Activated CD4-positive, alpha-beta T cell treated with anti-CD3 and anti-CD28 coated beads, Interleukin-2, Interleukin-4, amounts not matched to agents 100 ng/mL and 50 ng/mL, durations not matched to agents 16 hours and 8 hours (primary cell): Measurements from ENCODE around the gene COL18A1.

ENCODE experiments used
- DNase-seq: peaks from one replicate; pipeline ENCODE4 v3.0.0-alpha.2; 2020; ENCODE audit warnings: low spot score

Gene COL18A1

DNA sequence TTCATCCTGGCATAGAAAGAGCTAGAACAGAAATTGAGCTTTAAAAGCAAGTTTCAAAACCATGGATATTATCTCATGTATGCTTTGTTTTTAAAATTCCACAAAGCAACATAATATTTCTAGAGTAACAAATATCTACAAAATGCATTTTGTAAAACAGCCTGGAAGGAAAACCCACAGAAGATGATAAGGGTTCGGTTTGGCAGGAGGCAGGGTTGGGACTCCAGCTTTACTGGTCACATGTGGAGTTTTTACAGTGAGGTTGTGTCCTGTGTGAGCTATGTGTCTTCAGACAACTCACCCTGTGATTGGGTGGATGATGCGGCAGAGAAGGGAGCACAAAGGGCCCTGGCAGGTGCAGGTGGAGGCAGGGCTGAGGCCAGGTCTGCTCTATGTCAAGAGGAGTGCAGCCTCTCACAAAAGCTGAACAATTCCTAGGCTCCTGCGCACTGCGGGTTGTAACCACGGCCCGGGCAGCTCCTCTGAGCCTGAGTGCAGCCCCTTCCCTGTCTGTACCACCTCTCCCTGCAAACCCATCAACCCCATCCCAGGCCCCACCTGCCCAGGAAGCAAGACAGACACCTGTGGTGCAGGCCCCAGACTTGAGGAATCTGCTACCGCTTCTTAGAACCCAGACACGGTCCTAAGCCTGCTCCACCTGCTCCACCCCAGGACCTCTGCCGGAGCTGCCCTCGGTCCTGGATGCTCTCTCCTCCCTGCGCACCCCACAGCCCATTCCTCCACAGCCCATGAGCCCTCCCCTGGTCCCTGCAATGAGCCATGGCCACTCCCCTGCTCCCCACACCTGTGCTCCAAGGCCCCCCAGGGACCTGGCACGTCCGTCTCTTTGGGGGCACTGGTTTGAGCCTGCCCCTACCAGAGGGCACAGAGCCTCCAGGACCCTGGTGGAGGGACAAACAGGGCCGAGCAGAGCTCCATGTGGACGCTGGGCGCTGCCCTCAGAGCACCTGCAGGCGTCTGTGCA is 2.8 kb upstream of the COL18A1 start:
- no peak for DNase-seq

DNA sequence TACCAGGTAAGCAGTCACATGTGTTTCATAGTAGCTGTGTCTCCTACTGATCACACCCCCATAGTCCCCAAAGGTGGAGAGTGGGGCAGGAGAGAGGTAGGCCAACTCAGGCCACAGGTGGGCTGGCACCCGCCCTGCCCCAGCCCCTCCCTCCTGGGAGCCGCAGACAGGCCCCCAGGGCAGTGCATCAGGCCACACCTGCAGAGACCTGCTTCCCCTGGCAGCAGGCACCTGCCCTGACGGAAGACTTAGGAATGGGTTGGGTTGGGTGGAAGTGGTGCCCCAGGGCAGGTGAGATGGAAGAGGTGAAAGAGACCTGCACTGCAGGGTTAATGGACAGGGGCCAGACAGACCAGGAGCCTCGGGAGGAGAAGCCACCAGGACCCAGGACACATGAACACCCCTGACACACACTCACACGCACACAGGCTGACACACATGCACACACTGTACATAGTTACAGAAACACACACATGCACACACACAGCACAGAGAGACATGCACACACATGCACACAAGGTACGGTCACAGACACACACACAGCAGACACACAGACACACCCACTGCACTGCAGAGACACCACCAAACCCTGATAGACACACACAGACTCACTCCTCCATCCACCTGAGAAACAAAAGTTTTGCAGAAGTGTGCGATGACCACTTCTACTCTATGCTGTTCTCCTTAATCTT is 1.7 kb upstream of the COL18A1 start:
- DNase-seq: no peak

DNA sequence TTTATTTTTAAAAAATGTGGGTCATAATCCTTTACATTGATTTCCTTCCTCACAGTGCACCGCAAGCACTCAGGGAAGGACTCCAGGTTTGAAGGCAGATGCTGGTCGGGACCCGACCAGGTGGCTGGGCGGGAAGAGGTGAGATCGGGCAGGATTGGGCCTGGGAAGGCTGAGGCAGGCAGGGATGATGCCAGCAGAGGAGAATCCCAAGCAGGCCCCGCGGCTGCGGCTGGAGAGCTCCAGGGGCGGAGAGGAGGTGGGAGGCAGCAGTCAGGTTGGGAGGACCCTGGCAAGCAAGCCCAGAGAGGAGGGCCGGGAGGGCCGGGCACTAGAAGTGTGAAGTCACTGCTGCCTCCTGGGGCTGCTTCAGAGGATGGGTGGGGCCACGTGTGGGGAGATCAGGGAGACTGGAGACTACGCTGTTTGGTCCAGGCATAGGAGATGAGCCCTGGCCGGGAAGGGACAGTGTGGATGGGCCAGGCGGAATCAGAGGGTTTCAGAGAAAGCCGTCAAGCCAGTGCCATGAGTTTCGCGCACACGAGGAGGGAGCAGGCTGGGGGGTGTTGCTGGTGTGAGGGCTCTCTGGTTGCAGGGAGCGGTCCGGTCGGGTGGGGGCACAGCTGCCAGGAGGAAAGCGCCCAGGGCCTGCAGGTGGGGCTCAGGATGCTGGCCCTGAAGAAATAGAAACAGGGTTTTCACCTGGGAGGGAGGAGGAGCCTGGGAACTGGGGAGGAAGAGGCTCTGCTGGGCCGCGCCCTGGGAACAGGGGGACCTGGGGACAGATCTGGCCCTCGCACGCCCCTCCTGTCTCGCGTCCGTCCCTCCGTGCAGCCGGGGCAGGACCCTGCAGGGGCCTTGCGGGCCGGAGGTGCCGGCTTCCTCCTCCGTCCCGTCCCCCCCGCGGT is 888 bp upstream of the COL18A1 start:
- DNase-seq: no peak

DNA sequence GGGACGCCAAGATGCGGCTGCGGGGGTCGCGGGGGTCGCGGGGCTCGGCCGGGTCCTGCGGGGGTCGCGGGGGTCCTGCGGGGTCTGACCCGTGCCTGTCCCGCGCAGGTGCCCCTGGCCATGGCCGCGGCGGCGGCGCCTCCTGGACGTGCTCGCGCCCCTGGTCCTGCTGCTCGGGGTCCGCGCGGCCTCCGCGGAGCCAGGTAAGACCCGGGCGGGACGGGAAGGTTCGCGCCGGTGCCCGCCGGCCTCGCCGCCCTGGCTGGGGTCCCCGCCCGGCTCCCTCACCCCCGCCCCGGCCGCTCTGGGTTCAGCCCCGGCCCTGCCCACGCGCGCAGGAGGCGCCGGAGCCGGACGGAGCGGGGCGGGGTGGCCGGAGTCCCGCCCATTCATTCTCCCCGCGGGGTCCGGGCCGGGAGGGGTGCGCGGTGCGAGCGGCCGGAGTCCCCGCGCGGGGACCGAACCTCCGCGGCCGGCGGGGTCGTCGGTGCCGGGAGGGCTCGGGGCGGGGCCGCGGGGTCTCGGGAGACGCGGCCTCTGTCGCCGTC is 380 bp downstream of the COL18A1 start:
- DNase-seq: no peak

DNA sequence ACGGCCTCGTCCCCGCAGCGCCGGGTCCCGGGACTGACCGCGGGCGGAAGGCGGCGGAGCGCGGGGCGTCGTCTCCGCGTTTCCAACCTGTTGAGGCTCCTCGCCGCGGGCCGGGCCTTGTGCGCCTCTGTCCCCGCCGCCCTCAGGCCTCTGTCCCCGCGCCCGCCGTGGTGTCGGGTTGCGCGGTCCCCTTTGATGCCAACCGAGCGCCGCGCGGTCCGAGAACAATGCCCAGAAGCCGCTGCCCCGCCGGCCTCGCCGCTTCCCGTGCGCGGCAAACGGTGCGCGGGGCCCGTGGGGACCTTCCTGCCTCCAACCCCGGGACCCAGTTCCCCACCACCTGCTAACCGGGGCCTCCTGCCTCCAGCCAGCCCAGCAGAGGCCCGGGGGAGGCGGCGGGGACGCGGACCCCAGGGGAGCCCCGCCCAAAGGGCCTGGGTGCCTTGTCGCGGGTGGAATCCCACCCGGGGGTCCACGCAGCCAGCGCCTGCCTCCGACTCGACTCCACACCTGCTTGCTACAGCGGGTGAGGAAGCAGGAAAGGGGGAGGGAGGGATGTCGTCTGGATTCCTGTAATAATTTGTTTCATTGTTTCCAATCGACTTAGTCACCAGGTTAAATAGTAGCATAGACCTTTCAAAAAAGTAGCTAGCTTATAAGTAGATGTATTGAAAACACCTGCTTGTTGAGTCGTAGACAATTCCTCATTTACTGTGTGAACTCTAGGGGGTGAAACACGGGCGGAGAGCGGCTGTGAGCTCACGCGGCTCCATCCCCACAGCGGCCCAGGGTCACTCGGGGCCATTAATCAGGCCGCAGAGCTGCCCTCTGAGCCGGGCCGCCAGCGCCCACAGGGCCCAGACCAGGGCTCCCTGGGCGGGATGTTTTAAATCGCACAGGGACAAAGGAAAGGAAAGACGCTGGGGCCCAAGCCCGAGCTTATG is 1.1 kb downstream of the COL18A1 start:
- DNase-seq: no peak

DNA sequence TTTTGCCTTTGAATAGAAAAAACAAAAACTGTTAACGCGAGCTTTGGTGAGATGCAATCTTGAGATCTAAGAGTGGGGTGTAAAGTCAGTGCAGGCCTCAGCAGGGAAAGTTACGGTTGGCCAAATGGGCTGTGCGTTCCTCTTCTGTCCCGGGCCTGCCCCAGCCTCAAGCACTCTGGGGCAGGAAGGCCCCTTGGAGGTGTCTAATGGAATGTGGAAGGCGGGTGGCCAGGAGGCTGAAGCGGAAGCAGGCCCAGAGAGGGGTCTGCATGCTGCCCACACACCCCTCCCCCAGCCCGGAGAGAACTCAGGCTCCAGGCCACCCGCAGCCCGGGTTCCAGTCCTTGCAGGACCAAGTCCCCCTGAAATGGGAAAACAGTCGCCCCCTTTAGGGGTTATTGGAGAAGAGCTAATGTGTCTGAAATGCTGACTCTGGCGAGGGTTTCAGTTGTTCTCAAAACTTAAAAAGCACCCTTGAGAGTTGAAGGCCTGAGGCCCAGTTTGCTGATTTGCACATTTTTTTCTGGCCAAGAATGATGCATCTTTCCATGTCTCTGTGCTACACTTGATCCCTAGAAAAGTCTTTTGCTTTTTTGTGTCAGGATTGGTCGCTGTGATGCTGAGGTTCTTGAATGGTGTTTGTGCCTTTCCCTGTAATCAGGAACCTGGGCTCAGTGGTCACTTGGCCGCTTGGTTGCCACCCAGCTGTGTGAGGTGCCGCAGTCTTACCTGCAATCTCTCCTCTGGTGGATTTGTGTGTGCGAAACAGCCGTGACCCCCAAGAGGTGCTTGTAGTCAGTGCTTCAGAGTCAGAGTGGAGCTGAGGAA is 2.0 kb downstream of the COL18A1 start:
- no peak for DNase-seq

DNA sequence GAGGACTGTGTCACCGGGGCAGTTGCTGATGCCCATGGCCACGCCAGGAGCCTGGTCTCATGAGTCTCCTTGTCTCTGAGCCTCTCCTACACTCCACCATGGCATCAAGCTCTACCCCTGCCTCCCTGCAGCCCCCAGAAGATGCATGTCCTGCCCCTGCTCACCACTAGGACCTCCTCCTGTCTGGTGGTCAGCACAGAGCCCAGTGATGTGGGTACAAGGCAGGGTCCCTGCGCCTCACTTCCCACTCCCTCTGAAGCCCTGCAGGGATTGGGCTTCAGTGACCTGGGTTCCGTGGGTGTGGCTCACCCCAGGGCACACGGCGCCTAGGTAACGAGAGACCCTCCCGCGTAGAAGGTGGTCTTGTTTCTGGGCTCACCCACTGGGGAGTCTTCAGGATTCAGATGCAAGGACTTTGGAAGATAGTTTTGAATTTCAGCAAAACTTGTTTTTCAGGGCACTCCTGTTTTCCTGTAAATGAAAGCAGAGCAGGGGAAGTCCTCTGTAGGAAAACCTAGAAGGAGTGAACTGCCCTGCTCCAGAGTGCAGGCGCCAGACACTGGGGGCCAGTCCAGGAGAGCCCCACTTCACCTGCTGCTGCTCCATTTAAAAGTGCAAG is 2.8 kb downstream of the COL18A1 start:
- no peak for DNase-seq

DNA sequence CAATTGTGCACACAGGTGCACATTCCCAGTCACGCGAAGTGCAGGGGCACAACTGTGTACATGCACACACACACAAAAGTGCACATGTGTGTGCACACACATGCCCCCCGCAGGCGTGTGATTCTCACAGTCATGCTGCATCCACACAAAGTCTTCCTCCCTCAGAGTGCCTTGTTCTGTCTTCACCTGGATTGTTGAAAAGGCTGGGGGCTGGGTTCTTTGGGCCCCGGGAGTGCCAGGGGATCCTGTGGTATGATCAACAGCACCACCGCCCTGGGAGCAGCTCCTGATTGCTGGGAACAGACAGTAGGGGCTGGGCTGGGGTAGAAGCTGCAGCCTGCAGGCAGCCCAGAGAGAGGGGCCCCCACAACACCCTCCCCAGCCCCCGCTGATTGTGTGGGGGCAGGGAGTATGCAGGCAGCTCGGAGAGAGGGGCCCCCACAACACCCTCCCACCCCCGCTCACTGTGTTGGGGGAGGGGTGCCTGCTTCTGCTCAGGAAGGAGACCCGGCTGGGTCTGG is 3.4 kb downstream of the COL18A1 start:
- DNase-seq: no peak

DNA sequence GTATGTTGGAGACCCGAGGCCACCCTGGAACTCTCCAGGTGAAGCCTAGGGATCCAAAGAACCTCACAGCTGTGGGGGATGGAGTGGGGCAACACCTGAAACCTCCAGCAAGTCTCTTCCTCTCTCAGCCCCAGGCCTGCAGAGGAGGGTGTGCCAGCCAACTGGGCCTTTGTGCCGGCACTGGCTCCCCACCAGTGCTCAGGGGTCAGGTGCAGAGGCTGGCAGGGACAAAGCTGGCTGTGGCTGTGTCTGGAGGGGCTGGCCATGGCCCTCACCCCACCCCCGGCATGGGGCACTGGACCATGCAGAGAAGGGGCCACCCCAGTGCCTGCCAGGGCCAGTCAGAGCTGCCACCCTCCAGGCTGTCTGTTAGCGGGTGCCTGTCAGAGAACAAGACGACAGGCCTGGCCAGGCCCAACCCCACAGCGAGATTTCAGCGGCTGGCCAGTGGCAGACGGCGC is 3.9 kb downstream of the COL18A1 start:
- no peak for DNase-seq

DNA sequence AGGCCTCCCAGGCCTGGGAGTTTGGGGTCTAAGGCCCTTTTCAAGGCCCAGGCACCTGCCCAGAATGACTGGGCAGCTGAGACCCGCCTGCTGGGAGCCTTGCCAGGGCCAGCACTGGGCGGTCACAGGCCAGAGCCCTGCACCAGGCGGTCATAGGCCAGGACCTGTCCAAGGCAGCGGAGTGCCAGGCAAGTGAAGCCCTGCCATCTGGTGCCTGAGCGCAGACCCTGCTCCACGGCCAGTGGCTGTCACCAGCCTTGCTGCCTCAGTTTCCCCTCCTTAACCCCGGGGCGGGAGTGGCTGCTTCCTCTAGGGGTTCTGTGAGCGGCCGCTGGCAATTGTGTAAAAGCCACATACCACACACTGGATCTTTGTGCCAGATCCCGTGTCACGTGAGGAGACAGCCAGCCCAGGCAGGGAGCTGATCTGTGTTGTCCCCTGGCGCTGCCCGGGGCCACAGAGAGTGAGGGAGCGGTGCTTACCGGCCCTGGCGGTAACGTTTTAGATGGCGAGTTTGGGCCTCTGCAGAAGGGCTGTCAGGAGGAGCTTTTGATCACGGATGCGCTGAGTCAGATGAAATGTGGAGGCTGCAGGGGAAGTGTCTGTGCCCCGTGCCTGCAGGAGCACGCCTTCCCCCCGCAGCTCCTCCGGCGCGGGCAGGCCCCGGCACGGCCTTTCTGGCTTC is 4.6 kb downstream of the COL18A1 start:
- no peak for DNase-seq

DNA sequence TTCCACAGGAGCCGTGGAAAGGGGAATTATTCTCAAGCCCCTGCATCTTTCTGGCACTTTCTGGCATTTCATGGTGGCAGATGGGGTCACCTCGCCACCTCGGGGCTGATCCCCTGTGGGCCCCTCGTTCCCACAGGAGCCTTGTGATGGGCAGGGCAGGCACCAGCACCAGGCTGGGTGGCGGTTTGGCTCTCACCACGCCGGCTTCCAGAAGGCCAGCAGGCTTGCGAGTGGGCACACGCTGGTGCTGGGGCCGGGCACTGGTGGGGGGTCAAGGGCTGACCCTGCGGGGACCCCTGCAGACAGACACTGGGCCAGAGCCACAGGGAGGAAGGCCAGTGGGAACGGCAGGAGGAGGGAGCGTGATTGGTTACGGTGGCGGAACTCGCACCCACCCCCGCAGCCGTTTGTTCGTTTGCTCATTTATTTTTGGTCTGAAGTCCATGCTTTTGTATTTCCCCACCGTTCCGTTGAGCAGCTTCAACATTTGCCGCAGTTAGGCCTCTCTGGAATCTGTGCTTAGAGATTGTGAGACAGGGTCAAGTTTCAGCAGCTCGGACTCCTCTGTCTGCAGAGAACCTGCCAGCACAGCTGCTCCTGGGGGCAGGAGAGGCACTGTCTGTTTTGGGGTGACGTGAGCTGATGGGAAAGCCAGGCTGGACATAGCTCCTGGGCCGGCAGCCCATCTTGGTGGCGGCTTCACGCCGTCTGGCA is 5.3 kb downstream of the COL18A1 start:
- no peak for DNase-seq

DNA sequence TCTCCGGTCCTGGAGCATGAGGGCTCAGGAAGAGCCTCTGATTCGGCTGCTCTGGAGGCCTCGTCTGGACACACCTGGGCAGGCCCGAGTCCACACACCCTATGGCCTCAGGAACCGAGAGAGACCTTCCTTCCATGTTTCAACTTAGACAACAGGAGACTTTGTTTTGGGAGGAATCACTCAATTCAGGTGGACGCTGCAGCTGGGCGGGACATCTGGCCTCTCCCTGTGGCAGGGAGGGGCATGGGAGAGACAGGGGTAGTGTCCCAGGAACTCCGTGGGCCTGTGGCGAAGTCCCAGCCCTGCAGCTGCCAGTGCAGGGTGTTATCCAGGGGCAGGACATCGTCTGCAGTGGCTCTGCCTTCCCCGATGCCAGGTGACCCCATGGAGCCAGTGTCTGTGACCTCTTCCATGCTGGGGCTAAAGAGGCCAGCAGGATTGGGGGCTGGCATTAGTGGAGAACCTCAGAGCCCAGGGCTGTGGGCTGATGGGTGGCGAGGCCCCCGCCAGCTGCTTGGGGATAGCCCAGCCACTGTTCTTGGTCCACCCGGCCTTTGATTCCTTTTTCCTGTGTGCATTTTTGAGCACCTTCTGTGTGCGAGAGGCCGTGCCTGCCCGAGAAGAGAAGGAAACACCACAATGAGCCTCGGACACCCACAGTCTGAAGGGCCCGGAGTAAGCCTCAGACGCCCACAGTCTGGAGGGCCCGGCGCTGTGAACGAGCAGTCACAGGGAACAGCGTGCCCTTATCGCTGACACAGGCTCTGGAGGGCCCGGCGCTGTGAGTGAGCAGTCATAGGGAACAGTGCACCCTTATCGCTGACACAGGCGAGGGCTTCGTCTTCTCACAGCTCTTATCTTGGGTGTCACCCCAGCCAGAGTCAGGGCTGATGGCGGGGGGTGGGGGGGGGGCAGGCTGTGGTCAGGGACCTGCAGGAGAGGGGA is 6.2 kb downstream of the COL18A1 start:
- DNase-seq: no peak

DNA sequence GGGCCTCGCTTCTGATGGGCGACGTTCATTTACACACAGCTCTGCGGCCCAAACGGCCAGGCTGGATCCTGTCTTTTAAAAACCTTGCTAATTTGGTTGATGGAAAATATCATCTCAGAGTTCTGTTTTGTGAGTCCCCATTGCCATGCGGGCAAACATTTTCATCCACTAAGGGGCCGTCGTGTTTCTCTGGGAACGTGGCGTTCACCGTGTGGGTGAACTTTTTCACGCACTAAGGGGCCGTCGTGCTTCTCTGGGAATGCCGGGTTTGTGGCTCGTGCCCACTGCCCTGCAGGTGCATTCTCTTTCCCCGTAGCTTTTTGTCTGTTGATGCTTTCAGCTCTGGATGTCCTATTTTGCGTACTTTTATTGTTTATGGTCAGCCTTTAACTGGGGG is 6.8 kb downstream of the COL18A1 start:
- no peak for DNase-seq

DNA sequence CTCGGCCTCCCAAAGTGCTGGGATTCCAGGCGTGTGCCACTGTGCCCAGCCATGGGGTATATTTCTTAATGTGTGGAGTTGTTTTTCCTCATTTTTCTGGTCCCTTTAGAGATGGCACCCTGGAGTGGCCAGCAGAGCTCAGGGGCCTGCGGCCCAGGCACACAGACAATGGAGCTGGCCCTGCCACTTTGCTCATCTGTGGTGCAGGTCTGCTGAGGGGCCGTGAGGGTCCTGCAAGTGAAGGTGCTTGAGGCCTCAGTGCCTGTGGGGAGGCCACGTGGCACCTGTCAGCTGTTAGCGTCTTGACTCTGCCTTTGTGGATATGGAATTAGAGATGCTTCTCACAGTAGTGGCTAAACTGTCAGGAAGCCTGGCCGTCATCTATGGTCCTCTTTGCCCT is 7.5 kb downstream of the COL18A1 start:
- no peak for DNase-seq

DNA sequence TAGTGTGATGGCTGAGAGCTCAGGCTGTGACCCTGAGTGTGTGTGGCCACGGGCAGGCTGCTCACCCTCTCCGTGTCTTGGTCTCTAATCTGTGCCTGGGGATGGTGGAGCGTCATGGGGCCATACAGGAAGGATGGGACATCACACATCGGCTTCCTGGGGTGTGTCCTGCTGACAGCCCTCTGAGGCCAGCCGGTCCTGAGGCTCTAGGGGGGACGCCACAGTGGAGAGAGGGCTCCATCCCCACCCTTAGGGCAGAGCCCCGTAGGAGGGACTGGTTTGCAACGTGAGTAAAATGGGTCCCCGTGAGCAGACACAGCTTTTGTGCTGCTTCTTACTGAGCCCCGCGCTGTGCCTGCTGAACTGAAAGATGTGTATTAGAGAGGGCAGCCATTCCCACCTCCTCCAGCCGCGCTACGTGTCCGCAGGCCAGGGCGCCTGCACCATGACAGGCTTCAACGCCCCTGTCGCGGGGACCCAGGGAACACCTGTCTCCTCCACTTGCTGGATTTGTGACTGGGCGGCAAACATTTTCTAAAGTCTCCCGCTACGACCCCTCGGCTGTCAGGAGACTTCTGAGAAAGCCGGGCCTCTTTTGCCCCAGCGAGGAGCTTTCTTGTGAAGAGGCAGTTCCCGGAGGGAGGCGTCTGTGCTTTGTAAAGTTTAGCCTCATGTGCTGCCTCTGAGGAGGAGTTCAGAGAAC is 8.1 kb downstream of the COL18A1 start:
- DNase-seq: no peak

DNA sequence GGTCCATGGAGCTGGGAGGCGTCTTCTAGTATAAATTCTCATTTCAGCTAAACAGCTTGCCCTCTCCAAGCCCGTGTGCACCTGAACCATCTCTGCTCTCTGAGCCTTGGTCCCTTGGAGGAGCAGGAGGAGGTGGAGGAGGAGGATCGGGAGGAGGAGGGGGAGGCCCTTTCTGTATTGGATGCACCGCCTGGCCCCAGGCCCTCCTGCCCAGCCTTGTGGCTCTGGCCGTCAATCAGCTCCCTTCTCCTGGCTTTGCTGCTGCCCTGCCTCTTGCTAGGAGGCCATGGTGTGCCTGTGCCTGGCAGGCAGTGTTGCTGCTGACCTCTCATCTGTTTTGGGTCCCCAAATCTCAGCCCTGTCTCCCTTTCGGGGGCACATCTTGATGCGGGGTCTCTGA is 9.0 kb downstream of the COL18A1 start:
- DNase-seq: no peak
